Loucy (cell line): ENCODE measurements around the gene SCN5A.

Source experiments
- EZH2phosphoT487 ChIP-seq: fragments of 200-600 bp; IDR thresholded peaks from 2 replicates; pipeline ENCODE4 v1.6.1; 2018; ENCODE audit warnings: antibody characterized with exemption, mild to moderate bottlenecking, moderate library complexity, borderline replicate concordance
- TF ChIP-seq, protein P1 (sequence below): fragments of 200-600 bp; sonication (generic); conservative IDR thresholded peaks from 2 replicates; pipeline ENCODE4 v1.5.1; 2014; ENCODE audit warnings: mild to moderate bottlenecking, antibody characterized with exemption, low read length

DNA sequence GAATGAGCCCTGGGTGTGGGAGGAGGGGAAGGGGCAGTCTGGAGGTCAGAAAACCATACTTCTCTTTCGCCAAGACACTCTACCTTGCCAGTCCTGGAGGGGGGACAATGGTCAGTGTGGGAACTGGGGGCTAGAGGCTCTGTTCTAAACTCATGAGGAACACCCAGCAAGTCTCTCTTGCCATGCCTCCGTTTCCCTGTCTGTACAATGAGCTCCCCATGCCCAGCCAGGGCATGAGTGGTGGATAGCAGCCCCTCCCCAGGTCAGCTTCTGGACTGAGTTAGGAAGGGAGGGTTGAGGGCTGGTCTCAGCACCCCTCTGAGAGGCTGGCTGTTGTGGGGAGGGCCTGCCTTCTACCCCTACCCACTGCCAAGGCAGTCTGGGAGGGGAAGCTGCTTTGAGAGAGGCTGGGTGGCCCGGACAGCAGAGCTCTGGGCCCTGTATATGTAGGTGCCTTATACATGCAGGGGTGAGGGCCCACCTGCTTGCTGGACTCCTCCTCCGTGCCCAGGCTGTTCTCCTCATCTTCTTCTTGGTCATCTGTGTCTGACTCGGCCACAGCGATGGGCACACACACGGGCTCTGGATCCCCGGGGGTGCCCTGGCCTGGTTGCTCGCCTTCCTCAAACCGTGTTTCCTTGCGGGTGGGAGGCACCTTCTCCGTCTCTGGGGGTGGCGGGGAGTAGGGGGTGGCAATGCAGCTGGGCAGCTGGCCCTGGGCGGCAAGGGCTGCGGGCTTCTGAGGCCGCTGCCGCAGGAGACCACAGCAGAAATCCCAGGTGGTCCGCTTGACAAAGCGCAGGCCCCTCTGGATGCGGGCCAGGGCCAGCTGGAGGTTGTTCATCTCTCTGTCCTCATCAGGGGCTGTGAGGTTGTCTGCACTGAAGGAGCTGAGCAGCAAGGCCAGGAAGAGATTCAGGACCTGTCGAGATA lies 68.8 kb downstream of the SCN5A start:
- TF ChIP-seq, protein P1, sequence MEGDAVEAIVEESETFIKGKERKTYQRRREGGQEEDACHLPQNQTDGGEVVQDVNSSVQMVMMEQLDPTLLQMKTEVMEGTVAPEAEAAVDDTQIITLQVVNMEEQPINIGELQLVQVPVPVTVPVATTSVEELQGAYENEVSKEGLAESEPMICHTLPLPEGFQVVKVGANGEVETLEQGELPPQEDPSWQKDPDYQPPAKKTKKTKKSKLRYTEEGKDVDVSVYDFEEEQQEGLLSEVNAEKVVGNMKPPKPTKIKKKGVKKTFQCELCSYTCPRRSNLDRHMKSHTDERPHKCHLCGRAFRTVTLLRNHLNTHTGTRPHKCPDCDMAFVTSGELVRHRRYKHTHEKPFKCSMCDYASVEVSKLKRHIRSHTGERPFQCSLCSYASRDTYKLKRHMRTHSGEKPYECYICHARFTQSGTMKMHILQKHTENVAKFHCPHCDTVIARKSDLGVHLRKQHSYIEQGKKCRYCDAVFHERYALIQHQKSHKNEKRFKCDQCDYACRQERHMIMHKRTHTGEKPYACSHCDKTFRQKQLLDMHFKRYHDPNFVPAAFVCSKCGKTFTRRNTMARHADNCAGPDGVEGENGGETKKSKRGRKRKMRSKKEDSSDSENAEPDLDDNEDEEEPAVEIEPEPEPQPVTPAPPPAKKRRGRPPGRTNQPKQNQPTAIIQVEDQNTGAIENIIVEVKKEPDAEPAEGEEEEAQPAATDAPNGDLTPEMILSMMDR, result no peak
- TF ChIP-seq EZH2phosphoT487, result no peak
